Measurements from ENCODE around the gene IL1R2. TPM values are rescaled to one million over a fixed set of nuclear protein-coding genes. Genes with fewer than 3 reads are reported as not detected.

IL1R2 gene
- total and polyA plus RNA-seq, 9 of the 15 experiments (the other 6 are each of a cell fraction or from before 2014, with no cell fraction given) = 0.13 TPM; not detected in 8

GRCh38 chr2:102063941-102064678 is 72.3 kb downstream of the IL1R2 start (continued):
- TF ChIP-seq JUND (IDR thresholded peaks at IDR 0.05; ENCODE audit: borderline replicate concordance, low read depth, low read length) (peak; percentile 92), JUND (tag; IDR thresholded peaks at IDR 0.05; ENCODE audit: borderline replicate concordance, low read depth, low read length) (peak; percentile 81; the same call in 1 of the 3 replicates), CTBP1 (IDR thresholded peaks at IDR 0.05; ENCODE audit: borderline replicate concordance) (peak; percentile 85; the same call in 1 of the 2 replicates), POLR2A (conservative IDR thresholded peaks at IDR 0.05) (peak; percentile 65), HNRNPH1 (optimal IDR thresholded peaks at IDR 0.05; ENCODE audit: low read depth, low read length) (no peak), HNRNPLL (IDR thresholded peaks at IDR 0.05; ENCODE audit: low read depth, low read length, poor library complexity, severe bottlenecking) (no peak), HDAC2 (IDR thresholded peaks at IDR 0.05) (peak; percentile 84; the same call in 1 of the 2 replicates), NR0B1 (IDR thresholded peaks at IDR 0.05; ENCODE audit: partially characterized antibody) (no peak), NR4A1 (CRISPR knock-in tag; IDR thresholded peaks at IDR 0.05) (no peak; the same call in 1 of the 2 replicates), NR4A1 (tag; IDR thresholded peaks at IDR 0.05) (peak; percentile 51; the same call in 1 of the 2 replicates), MECOM (CRISPR knock-in tag; IDR thresholded peaks at IDR 0.05) (no peak; the same call in 1 of the 2 replicates), EP300 (IDR thresholded peaks at IDR 0.05; ENCODE audit: low read length) (peak; percentile 71; the same call in 1 of the 2 replicates), FOSL1 (tag; conservative IDR thresholded peaks at IDR 0.05) (peak; percentile 88), SMAD2 (IDR thresholded peaks at IDR 0.05; ENCODE audit: low read depth, low read length) (no peak), L3MBTL2 (IDR thresholded peaks at IDR 0.05) (peak; percentile 79), RAD21 (CRISPR knock-in tag; conservative IDR thresholded peaks at IDR 0.05 in 1 of 2, IDR thresholded peaks at IDR 0.05 in 1 of 2) (0 out of 4 replicates have a peak, but pooled peaks of 1 of the 2 experiments have one; percentile 29), ZNF318 (IDR thresholded peaks at IDR 0.05; ENCODE audit: borderline replicate concordance in 1 of 2, low read depth in 1 of 2) (peak in 1 of 2 experiments; percentile 66; a peak in 1 of 4 replicates), ZFX (CRISPR knock-in tag; IDR thresholded peaks at IDR 0.05) (no peak), FOXP1 (CRISPR knock-in tag; IDR thresholded peaks at IDR 0.05) (no peak), ZNF217 (CRISPR knock-in tag; IDR thresholded peaks at IDR 0.05) (no peak)

Data from K562 (cell line).